GM21619 (cell line): ENCODE data around the gene ABITRAM.
"Not testable (repeated sequence)": the region's sequence is repeated elsewhere in the genome, so short reads cannot be mapped to it uniquely, and the experiment has no call there.

Experiments
- ATAC-seq: cut with Tn5 transposase; IDR thresholded peaks from one replicate; pipeline ENCODE4 v1.9.1; 2021; ENCODE audit not compliant: unreplicated experiment

The ABITRAM gene

GRCh38 chr9:108924466-108924865 lies 9.7 kb upstream of the ABITRAM start:
- ATAC-seq = no peak

DNA sequence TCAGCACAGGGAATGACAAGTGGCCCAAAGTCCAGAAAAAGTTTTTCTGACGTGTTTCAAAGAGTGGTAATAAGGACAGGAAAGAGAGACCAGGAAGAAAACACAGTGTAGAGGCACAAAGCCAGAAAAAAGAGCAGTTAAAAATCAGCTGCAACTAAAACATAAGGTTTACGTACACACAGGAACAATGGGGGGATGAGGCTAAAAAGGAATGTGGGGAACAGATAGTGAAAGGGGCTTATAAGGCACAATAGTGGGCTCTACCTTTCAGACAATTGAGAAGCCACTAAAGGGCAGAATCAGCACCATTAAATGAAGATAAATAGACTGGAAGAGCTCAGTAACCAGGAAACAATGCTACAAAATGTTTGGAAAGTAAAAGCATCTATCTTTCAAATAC lies 5.8 kb upstream of the ABITRAM start:
- no peak for ATAC-seq

- no peak for ATAC-seq
Measured at GRCh38 chr9:108933231-108933717, 926 bp upstream of the ABITRAM start.

GRCh38 chr9:108933718-108934322 lies 380 bp upstream of the ABITRAM start, which contains the start of gene ELP1:
Gene ELP1 (minus strand): TSS chr9:108934124. CDS start chr9:108931146, 2,978 bp downstream.
- ATAC-seq = peak; percentile 83

GRCh38 chr9:108937561-108938305 lies 3.5 kb downstream of the ABITRAM start:
- ATAC-seq = no peak

DNA sequence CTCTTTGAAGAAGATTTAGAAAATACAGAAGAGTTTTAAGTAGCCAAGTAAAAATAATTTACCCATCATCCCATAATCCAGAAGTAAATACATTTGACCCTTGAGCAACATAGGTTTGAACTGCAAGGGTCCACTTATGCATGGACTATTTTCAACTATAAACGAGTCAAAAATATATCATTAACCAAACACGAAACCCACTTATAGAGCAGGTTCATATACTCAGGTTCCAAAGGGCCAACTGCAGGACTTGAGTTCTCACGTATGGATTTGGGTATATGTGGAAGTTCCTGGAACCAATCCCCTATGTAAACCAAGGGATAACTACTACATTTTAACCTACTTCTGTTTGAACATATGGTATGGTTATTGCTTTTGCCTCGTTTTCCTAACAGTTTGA lies 5.8 kb downstream of the ABITRAM start:
- no peak for ATAC-seq

- ATAC-seq = no peak
Measured at GRCh38 chr9:108950168-108950567, 16.0 kb downstream of the ABITRAM start.

DNA sequence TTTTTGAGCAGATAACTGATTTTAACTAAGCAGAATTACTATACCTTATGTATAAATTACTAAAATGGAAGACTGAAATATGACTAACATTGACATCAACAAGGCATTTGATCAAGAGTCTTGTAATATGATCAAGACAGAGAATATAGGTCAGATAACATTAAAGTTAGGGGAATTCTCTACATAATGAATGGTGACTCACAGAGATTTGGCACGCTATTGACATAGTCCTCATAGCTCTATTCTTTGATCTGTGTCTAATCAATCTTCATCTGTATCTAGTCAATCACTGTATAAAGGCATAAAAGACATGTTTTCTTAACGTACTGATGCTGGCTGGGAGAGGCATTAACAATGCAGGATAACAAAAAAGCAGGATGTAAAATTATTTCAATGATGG lies 17.4 kb downstream of the ABITRAM start:
- ATAC-seq = no peak

DNA sequence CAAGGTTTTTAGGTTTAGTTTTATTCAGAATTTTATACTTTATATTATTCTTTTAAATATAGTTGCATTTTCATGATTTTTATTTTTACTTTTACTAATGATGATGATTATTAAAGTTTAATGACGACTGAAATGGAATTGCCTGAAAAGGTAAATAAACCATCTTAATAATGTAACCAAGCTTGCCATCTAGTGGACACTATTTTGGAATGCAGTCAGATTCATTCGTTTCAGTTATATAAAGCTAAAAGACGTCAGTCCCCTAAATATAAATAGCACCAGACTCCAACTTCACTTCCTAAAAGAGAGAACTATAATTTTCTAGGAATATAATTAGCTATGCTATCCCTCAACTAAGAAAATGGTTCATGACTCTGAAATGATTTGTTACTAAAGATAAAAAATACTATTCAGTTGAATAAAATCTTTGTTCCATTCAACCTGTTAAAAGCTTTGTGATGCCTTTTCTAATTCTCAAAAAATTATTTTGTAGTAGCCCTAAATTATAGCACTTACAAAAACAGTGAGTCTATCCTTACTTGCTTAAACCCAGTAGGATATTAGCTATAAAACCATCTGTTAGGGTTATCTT lies 19.9 kb downstream of the ABITRAM start:
- peak; percentile 57 for ATAC-seq

GRCh38 chr9:108956022-108956630 lies 21.9 kb downstream of the ABITRAM start:
- no peak for ATAC-seq

- ATAC-seq = no peak
Measured at GRCh38 chr9:108956631-108957026, 22.4 kb downstream of the ABITRAM start.

DNA sequence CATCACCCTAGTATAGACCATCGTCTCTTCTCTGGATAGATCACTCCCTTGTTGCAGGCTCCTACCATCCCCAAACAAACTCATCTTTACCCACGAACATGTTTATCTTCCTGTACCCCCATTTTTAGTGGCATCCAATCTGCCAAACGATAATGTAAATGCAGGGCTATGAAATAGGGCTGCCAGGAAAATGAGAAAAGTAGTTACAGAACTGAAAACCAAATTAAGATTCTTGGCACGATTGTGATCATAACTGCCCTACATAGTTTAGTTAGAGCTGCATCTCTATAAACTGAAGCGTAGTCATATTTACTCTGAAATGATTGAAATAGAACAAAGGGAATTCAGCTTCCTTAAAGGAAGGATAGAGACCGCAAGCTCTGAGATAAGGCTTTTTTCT lies 26.1 kb downstream of the ABITRAM start:
- no peak for ATAC-seq

- ATAC-seq = no peak
Measured at GRCh38 chr9:108961151-108961550, 27.0 kb downstream of the ABITRAM start.

DNA sequence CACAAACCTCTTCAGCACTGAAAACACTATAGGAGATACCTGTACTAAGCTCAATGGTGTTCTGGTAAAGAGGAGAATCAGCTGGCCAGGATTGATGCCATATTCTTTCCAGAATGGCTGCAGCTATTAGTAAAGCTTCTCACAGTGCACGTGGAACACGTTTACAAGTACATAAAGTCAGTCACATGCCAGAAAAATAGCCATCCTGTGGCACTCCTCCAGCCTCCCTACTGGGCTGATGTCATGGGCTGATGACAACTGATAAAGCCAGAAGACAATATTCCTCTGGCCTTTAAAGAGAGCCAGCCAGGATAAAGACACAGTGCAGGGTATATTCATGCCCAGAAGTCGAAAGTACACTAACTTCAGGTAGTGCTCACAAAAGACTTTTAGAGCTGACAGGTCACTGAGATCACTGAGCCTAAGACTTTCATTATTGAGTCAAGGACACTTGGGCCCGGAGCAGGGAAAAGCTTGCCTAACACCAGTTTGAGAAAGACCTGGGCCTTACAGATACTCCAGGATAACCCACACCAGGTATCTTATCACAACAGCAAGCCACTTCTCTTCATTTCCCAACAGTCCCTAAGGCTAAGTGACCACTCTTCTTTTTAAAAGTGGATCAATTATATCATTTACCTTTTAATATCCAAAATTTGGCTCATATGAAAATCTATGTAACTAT lies 29.4 kb downstream of the ABITRAM start:
- no peak for ATAC-seq

- no peak for ATAC-seq
Measured at GRCh38 chr9:108967916-108968315, 33.7 kb downstream of the ABITRAM start.

DNA sequence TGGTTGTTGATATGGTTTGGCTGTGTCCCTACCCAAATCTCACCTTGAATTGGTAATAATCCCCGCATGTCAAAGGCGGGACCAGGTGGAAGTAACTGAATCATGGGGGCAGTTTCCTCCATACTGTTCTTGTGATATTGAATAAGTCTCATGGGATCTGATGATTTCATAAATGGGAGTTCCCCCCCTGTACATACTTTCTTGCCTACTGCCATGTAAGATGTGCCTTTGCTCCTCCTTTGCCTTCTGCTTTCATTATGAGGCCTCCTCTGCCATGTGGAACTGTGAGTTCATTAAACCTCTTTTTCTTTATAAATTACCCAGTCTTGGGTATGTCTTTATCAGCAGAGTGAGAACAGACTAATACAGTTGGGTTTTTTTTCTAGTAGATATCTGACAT lies 37.2 kb downstream of the ABITRAM start:
- not testable (repeated sequence) for ATAC-seq

DNA sequence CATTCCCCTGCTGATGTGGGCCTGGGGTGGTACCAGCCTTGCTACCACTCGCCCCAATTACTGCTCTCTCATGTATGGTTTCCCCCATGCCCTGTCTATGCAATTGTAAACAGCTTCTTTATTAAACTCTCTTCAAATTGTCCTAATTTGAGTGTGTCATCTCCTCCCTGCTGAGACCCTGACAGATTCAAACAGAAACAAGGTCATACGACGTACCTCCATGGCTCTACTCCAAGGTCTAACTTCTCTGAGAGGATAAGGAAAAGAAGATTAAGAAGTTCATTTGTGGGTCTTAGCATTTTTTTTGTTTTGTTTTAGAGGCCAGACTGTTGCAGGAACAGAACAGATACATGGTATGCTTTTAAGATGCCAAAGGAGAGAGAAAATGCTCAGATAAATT lies 38.0 kb downstream of the ABITRAM start:
- no peak for ATAC-seq

DNA sequence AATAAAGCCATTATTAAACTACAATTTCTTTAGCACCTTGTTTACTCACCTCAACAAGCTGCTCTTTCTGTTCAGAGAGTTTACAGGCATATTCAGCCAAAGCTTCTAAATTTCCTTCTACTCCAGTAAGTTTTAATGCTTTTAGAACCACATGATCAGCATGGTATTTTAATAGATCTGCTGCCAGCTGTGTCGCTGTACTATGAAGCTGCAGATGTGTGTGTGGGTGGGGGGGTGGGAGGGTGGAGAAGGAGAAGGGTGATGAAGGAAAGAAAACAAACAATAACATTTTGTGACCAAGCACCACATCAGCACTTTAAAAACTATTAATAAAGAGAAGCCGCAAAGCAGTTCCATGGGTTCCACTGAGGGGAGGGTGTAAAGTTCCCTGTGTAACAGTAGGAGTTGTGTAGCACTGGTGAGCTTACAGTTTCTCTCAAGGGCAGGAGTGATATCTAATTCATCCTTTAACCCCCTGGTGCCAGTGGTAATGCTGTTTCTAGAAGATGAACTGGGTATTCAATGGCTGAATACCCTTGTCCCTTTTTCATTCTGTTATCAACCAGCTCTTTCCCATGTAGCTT lies 38.5 kb downstream of the ABITRAM start:
- ATAC-seq = no peak

GRCh38 chr9:108973895-108974294 lies 39.7 kb downstream of the ABITRAM start:
- ATAC-seq = no peak

- no peak for ATAC-seq
Measured at GRCh38 chr9:108978205-108978604, 44.0 kb downstream of the ABITRAM start.

DNA sequence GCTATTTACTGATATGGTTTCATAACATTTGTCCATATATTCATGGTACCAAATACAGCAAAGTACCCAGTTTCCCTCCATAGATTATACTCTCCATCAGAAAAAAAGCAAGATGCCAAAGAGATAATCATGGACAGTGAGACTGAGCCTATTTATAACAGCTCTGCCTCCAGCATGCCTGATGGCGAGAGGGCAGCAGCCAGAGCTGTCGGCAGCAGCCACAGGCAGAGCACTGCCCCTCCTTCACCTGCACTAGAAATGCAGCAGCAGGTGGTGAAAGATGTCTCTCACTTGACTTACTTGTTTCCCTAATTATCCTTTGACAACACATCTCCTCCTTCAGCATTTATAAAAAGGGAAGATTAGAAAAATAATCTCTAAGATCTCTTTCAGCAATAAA lies 46.7 kb downstream of the ABITRAM start:
- no peak for ATAC-seq
